Kidney (tissue), 14 donors: ENCODE data around the gene SRBD1. TPM values are rescaled to one million over a fixed set of nuclear protein-coding genes. Genes with fewer than 3 reads are reported as not detected.

Experiments
- DNase-seq, 5 donors: peaks; one replicate each; pipeline ENCODE4 v3.0.0-alpha.2; 2013 to 2020
- FAIRE-seq: peaks from 2 replicates; lab custom pipeline; 2012; peaks lifted over from hg19 to GRCh38; lab: Jason Lieb, UNC
- H3K27ac ChIP-seq, 2 donors: one replicate each; pipeline ENCODE4 v1.7.0; 2013; ENCODE audit warnings: low read depth in 2 of 2, low read length in 2 of 2, inconsistent platforms in 1 of 2
- H3K27me3 ChIP-seq: one replicate; pipeline ENCODE4 v1.7.1; 2013; ENCODE audit warnings: low read length, inconsistent platforms; ENCODE audit not compliant: control insufficient read depth, insufficient read depth
- H3K36me3 ChIP-seq, 3 donors: one replicate each; pipeline versions ENCODE4 v1.7.0 to v1.7.1; 2013; ENCODE audit warnings: low read length in 3 of 3, control low read depth in 1 of 3, inconsistent platforms in 1 of 3; ENCODE audit not compliant: insufficient read depth in 3 of 3, control insufficient read depth in 2 of 3
- H3K4me1 ChIP-seq, 3 donors: one replicate each; pipeline versions ENCODE4 v1.7.0 to v1.7.1; 2013; ENCODE audit warnings: low read length in 3 of 3, inconsistent platforms in 1 of 3, low read depth in 1 of 3; ENCODE audit not compliant: control insufficient read depth in 2 of 3, insufficient read depth in 2 of 3
- H3K4me3 ChIP-seq, 3 donors: one replicate each; pipeline versions ENCODE4 v1.7.0 to v1.8.1; 2013; ENCODE audit warnings: low read length in 3 of 3, control low read depth in 1 of 3, inconsistent platforms in 1 of 3
- H3K9ac ChIP-seq, 3 donors: one replicate each; pipeline versions ENCODE4 v1.7.0 to v1.7.1; 2013; ENCODE audit warnings: low read length in 3 of 3, control low read depth in 1 of 3, inconsistent platforms in 1 of 3
- H3K9me3 ChIP-seq, 3 donors: one replicate each; pipeline versions ENCODE4 v1.7.0 to v1.7.1; 2013; ENCODE audit warnings: low read length in 3 of 3, control low read depth in 1 of 3, inconsistent platforms in 1 of 3; ENCODE audit not compliant: control insufficient read depth in 2 of 3, insufficient read depth in 1 of 3
- intact Hi-C: fragments of 100-400 bp; cut with DNase I; formaldehyde crosslinking; loops from one replicate; pipeline ENCODE4 v1.11.1; 2022
- polyA plus RNA-seq: library from polyadenylated mRNA; stranded (reverse); fragments of 350-450 nt; fragmentation: Illumina TruSeq; extraction: RNeasy Lipid Tissue Mini Kit (QIAGEN cat#74804); gene quantifications from one replicate; pipeline ENCODE4 v1.2.3, GENCODE V29; 2014; ENCODE audit warnings: low read depth, low replicate concordance; ENCODE audit not compliant: insufficient read depth
- total RNA-seq: library from RNA; stranded (reverse); fragmentation: NEBNext Ultra II Directional; extraction: Animal tissue kit (Norgen Biotek cat#: 25700); gene quantifications from one replicate; pipeline ENCODE4 v1.2.1, GENCODE V29; 2021
- TF ChIP-seq, protein P1 (sequence below): IDR thresholded peaks from 3 replicates; pipeline ENCODE4 v1.5.1; 2012; ENCODE audit warnings: mild to moderate bottlenecking, moderate library complexity, borderline replicate concordance; ENCODE audit not compliant: insufficient read depth; ENCODE audit errors: extremely low read depth
- donor health status: control.
- donor health status: control.
- donor health status: control.
- donor health status: control.
- donor health status: control.
- donor health status: DM: yes; HTN: yes; CAD: no.
- donor health status: Normal renal cell carcinoma (clear cell type).

The SRBD1 gene
- total and polyA plus RNA-seq, 2 donors from 2014 or later, result 5.4 to 19.5 TPM

DNA sequence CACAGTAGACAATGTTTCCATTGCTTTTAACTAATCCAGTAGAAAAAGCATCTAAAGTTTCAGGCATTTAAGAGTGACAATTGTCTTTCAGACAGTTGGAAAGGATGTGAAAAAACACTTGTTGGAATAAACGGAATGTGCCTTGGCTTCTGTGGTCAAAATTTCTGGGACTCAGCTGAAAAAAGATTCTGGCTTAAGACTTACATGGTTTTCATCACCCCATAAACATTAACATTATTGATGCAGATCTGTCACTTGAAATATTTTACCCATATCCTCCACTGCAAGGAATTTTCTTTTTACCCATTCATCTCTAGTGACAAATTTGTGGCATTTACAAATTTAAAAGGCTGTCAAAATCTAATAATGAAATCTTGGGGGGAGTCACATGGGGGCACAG is 166.0 kb downstream of the SRBD1 start:
- DNase-seq (no peak), FAIRE-seq (no peak)
- Histone ChIP-seq H3K9ac (no peak overlapping the region), H3K9me3 (no peaks in the 10 kb centered on the region), H3K4me3 (no peak overlapping the region), H3K36me3 (no peaks in the 10 kb centered on the region), H3K27me3 (no peaks in the 10 kb centered on the region), H3K27ac (no peak overlapping the region), H3K4me1 (no peaks in the 10 kb centered on the region)
- TF ChIP-seq, protein P1, sequence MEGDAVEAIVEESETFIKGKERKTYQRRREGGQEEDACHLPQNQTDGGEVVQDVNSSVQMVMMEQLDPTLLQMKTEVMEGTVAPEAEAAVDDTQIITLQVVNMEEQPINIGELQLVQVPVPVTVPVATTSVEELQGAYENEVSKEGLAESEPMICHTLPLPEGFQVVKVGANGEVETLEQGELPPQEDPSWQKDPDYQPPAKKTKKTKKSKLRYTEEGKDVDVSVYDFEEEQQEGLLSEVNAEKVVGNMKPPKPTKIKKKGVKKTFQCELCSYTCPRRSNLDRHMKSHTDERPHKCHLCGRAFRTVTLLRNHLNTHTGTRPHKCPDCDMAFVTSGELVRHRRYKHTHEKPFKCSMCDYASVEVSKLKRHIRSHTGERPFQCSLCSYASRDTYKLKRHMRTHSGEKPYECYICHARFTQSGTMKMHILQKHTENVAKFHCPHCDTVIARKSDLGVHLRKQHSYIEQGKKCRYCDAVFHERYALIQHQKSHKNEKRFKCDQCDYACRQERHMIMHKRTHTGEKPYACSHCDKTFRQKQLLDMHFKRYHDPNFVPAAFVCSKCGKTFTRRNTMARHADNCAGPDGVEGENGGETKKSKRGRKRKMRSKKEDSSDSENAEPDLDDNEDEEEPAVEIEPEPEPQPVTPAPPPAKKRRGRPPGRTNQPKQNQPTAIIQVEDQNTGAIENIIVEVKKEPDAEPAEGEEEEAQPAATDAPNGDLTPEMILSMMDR, result no peak
- intact Hi-C loops, result no loop called here

DNA sequence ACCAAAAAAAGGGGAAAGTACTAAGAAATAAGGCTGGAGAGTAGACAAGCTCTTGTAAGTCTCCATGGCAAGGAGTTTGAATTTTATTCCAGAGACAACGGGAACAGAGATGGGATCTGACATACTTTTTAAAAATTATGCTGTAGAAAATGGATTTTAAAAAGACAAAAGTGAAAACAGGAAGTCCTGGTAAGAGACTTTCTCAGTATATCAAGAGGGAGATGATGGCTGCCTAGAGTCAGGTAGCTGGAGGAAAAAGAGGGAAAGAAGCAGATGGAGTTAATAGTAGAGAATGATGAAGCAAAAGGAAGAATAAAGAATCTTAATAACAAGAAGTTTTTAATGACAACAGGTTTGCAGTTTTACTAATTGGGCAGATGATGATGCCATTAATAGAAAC is 168.1 kb downstream of the SRBD1 start:
- no peak for FAIRE-seq
- intact Hi-C loops, result no loop called here

DNA sequence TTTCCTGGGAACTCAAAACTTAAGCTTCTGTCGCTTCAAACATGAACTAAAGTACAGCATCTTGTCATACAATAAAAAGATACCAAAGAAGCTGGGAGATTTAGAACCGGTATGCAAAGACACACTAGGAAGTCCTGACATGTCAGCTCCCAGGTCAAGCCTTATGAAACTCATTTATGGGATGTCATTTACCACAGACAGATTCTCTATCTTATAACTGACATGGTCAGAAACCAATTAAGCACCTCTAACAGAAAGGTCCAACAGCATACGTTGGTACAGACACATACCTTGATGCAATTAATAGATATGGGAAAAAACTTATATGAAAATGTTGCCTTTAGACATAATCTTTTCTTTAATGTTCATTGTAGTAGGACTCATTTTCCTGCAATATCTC is 169.0 kb downstream of the SRBD1 start:
- DNase-seq (no peak), FAIRE-seq (no peak)
- intact Hi-C loops, result no loop called here
- no peaks in the 10 kb centered on the region for H3K9me3 ChIP-seq
- H3K9ac ChIP-seq, result no peak overlapping the region
- TF ChIP-seq, protein P1, result no peak
- no peaks in the 10 kb centered on the region for H3K4me1 ChIP-seq
- H3K27ac ChIP-seq, result no peak overlapping the region
- no peaks in the 10 kb centered on the region for H3K27me3 ChIP-seq
- H3K36me3 ChIP-seq, result no peaks in the 10 kb centered on the region
- H3K4me3 ChIP-seq, result no peak overlapping the region

More for the DNA sequence above, 168.1 kb downstream of the SRBD1 start:
- Histone ChIP-seq H3K27ac (no peak overlapping the region), H3K4me3 (no peak overlapping the region), H3K27me3 (no peaks in the 10 kb centered on the region), H3K36me3 (no peaks in the 10 kb centered on the region), H3K4me1 (no peaks in the 10 kb centered on the region), H3K9ac (no peak overlapping the region), H3K9me3 (no peaks in the 10 kb centered on the region)
- DNase-seq, result no peak
- TF ChIP-seq, protein P1, result no peak

DNA sequence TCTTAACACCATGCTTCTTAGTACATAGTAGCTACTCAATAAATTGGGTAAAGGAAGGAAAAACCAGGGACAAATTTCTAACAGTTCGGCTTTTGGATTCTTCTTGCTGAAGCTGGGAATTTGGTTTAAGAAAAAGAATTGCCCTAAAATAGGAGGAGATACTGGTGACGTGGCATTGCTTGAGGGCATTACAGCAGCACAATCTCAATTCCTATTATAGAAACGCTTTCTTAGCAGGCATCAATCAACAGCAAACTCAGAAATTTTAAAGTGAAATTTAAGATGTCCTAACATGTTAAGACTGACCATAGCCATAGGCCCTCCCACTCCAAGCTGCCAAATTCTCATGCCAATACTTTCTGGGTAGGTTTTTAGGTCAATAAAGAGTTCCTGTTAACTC is 169.5 kb downstream of the SRBD1 start:
- TF ChIP-seq, protein P1, result no peak
- DNase-seq (no peak), FAIRE-seq (no peak)
- H3K9ac ChIP-seq, result no peak overlapping the region
- H3K27me3 ChIP-seq, result no peaks in the 10 kb centered on the region
- no peaks in the 10 kb centered on the region for H3K36me3 ChIP-seq
- H3K4me1 ChIP-seq, result no peaks in the 10 kb centered on the region
- H3K4me3 ChIP-seq, result no peak overlapping the region
- intact Hi-C loops, result no loop called here
- H3K9me3 ChIP-seq, result no peaks in the 10 kb centered on the region
- no peak overlapping the region for H3K27ac ChIP-seq
